DOHH2 (cell line): ENCODE data around the gene CACNA1I.

Experiments used
- CTCF ChIP-seq: fragments of 200-600 bp; sonication (generic); IDR thresholded peaks from one replicate; pipeline ENCODE4 v1.5.1; 2014; ENCODE audit warnings: antibody characterized with exemption, mild to moderate bottlenecking, low read depth, low read length; ENCODE audit not compliant: poor library complexity, severe bottlenecking
- EZH2phosphoT487 ChIP-seq: fragments of 200-600 bp; sonication (generic); IDR thresholded peaks from 2 replicates; pipeline ENCODE4 v1.6.1; 2017; ENCODE audit warnings: borderline replicate concordance, mild to moderate bottlenecking, antibody characterized with exemption, low read length, moderate library complexity, mixed read lengths

- TF ChIP-seq CTCF = no peak
- no peak for TF ChIP-seq EZH2phosphoT487
Measured at GRCh38 chr22:39558950-39559349, 11.6 kb upstream of the CACNA1I start.
